Tibial nerve (tissue), 4 donors: ENCODE measurements around the gene ADGRE3.

Experiments used
- CTCF ChIP-seq, 5 experiments: fragments of 200-600 bp in 3 of 5; fragments of 450-650 bp in 2 of 5; sonication (generic) in 3 of 5; IDR thresholded peaks; one replicate each; pipeline ENCODE4 v1.5.1; 2016 to 2019; ENCODE audit warnings: antibody characterized with exemption in 5 of 5, mild to moderate bottlenecking in 3 of 5, moderate library complexity in 2 of 5
- EP300 ChIP-seq, 2 donors: sonication (generic); formaldehyde crosslinking; IDR thresholded peaks; one replicate each; pipeline ENCODE4 v1.6.1; 2017; ENCODE audit warnings: antibody characterized with exemption in 2 of 2, mild to moderate bottlenecking in 1 of 2
- POLR2A ChIP-seq, 2 donors: fragments of 450-650 bp; IDR thresholded peaks; one replicate each; pipeline ENCODE4 v1.6.1; 2017; ENCODE audit warnings: antibody characterized with exemption in 2 of 2, mild to moderate bottlenecking in 2 of 2, moderate library complexity in 2 of 2

- TF ChIP-seq CTCF (IDR thresholded peaks at IDR 0.05) (no peak), EP300 (IDR thresholded peaks at IDR 0.05) (no peak), POLR2A (IDR thresholded peaks at IDR 0.05) (no peak)
These were observed 29.8 kb upstream of the ADGRE3 start for GRCh38 chr19:14704450-14704849.
